Endothelial cell of umbilical vein (primary cell): ENCODE data around the gene CELSR3. TPM values are rescaled to one million over a fixed set of nuclear protein-coding genes. Genes with fewer than 3 reads are reported as not detected.

Source experiments
- BruUV-seq: library from RNA; stranded (reverse); fragments of 400-500 nt; replicated peaks from 2 replicates; lab custom pipeline; 2021; lab: Mats Ljungman, UMichigan
- CTCF ChIA-PET: fragments of 300-600, 350-600 bp; sonication (Branson Sonifier 250); formaldehyde crosslinking; loops from one replicate; lab custom pipeline; 2021; ENCODE audit warnings: antibody characterized with exemption, inconsistent platforms; lab: Charles Lee
- POLR2A ChIA-PET: fragments of 300-600, 350-600 bp; sonication (Branson Sonifier 250); formaldehyde crosslinking; loops from one replicate; lab custom pipeline; 2021; ENCODE audit warnings: antibody characterized with exemption, inconsistent platforms; lab: Charles Lee
- DNase-seq: peaks from one replicate; pipeline ENCODE4 v3.0.0-alpha.2; 2011; ENCODE audit warnings: low read depth, low spot score
- FAIRE-seq: peaks from 2 replicates; lab custom pipeline; 2011; peaks lifted over from hg19 to GRCh38; lab: Jason Lieb, UNC
- H2AFZ ChIP-seq: 2 replicates; pipeline ENCODE4 v1.6.0; 2012; ENCODE audit warnings: low read depth, low read length, control low read depth, inconsistent platforms
- H3K27ac ChIP-seq: 2 replicates; pipeline ENCODE4 v1.5.1; 2011; ENCODE audit warnings: low read depth, mild to moderate bottlenecking, control low read depth, low read length, moderate library complexity; ENCODE audit not compliant: insufficient read depth
- H3K27me3 ChIP-seq, 2 experiments: 2 replicates each; pipeline versions ENCODE4 v1.6.0 to v1.6.1; 2011; ENCODE audit warnings: low read length in 2 of 2, mixed read lengths in 1 of 2; ENCODE audit not compliant: control insufficient read depth in 2 of 2, insufficient read depth in 2 of 2
- H3K36me3 ChIP-seq, 2 experiments: 2 replicates in 1 of 2; 3 replicates in 1 of 2; pipeline ENCODE4 v1.5.1; 2011; ENCODE audit warnings: low read length in 2 of 2, mild to moderate bottlenecking in 1 of 2, moderate library complexity in 1 of 2; ENCODE audit not compliant: control insufficient read depth in 2 of 2, insufficient read depth in 2 of 2; ENCODE audit errors: extremely low read depth in 1 of 2
- H3K4me1 ChIP-seq: 3 replicates; pipeline ENCODE4 v1.5.1; 2011; ENCODE audit warnings: mild to moderate bottlenecking, low read length; ENCODE audit not compliant: control insufficient read depth, insufficient read depth; ENCODE audit errors: extremely low read depth
- H3K4me2 ChIP-seq: 2 replicates; pipeline ENCODE4 v1.6.1; 2011; ENCODE audit warnings: low read length, control low read depth, mixed read lengths; ENCODE audit not compliant: insufficient read depth
- H3K4me3 ChIP-seq, 3 experiments: fragments of 200-600 bp in 1 of 3; sonication (generic), shearing (Covaris generic) in 1 of 3; replicated peaks in 1 of 3; 2 replicates each; pipeline ENCODE4 v1.5.1; 2011 to 2016; ENCODE audit warnings: control low read depth in 3 of 3, low read length in 3 of 3, mild to moderate bottlenecking in 2 of 3, inconsistent platforms in 1 of 3, low read depth in 1 of 3, moderate library complexity in 1 of 3; ENCODE audit not compliant: insufficient read depth in 1 of 3
- H3K79me2 ChIP-seq: 2 replicates; pipeline ENCODE4 v1.6.0; 2012; ENCODE audit warnings: low read length, inconsistent platforms; ENCODE audit not compliant: control insufficient read depth, insufficient read depth
- H3K9ac ChIP-seq: replicated peaks from 2 replicates; pipeline ENCODE3; 2011; ENCODE audit warnings: low read length, control low read depth; ENCODE audit not compliant: insufficient read depth; ENCODE audit errors: extremely low read depth
- H3K9me1 ChIP-seq: replicated peaks from 3 replicates; pipeline ENCODE4 v1.6.0; 2011; ENCODE audit warnings: mild to moderate bottlenecking, low read length; ENCODE audit not compliant: control insufficient read depth, insufficient read depth; ENCODE audit errors: extremely low read depth
- H3K9me3 ChIP-seq: replicated peaks from 2 replicates; pipeline ENCODE4 v1.5.1; 2012; ENCODE audit warnings: low read length, inconsistent platforms; ENCODE audit not compliant: control insufficient read depth, insufficient read depth
- H4K20me1 ChIP-seq: replicated peaks from 2 replicates; pipeline ENCODE3; 2011; ENCODE audit warnings: mild to moderate bottlenecking, low read length; ENCODE audit not compliant: control insufficient read depth, insufficient read depth; ENCODE audit errors: extremely low read depth
- CTCF ChIP-seq, 2 donors: IDR thresholded peaks; 1 replicate in 1 of 2; 2 replicates in 1 of 2; pipeline ENCODE4 v1.5.1; 2011; ENCODE audit warnings: low read length in 2 of 2, mild to moderate bottlenecking in 2 of 2, moderate library complexity in 2 of 2, control low read depth in 1 of 2, inconsistent platforms in 1 of 2, low read depth in 1 of 2; ENCODE audit not compliant: insufficient read depth in 1 of 2; ENCODE audit errors: extremely low read depth in 1 of 2
- EZH2 ChIP-seq: IDR thresholded peaks from 2 replicates; pipeline ENCODE4 v1.6.1; 2012; ENCODE audit warnings: borderline replicate concordance, low read depth, mild to moderate bottlenecking, moderate library complexity, low read length, inconsistent platforms; ENCODE audit not compliant: severe bottlenecking
- FOS ChIP-seq: IDR thresholded peaks from 2 replicates; pipeline ENCODE4 v1.6.1; 2011; ENCODE audit warnings: mild to moderate bottlenecking, low read length, moderate library complexity, borderline replicate concordance; ENCODE audit not compliant: insufficient read depth
- GATA2 ChIP-seq: IDR thresholded peaks from 2 replicates; pipeline ENCODE4 v1.7.0; 2011; ENCODE audit warnings: low read depth, mild to moderate bottlenecking, moderate library complexity, mixed read lengths, low read length; ENCODE audit not compliant: insufficient read length, insufficient read depth
- JUN ChIP-seq: IDR thresholded peaks from 2 replicates; pipeline ENCODE4 v1.6.1; 2011; ENCODE audit warnings: borderline replicate concordance, low read depth; ENCODE audit not compliant: insufficient read length, insufficient read depth
- MAX ChIP-seq: IDR thresholded peaks from 2 replicates; pipeline ENCODE4 v1.6.1; 2011; ENCODE audit not compliant: insufficient read depth, insufficient read length
- MYC ChIP-seq: IDR thresholded peaks from one replicate; pipeline ENCODE4 v1.6.1; 2011; ENCODE audit warnings: mild to moderate bottlenecking, low read depth, low read length
- POLR2A ChIP-seq: IDR thresholded peaks from 2 replicates; pipeline ENCODE4 v1.6.1; 2012; ENCODE audit warnings: low read depth, mild to moderate bottlenecking, control low read depth, low read length
- POLR2AphosphoS5 ChIP-seq: IDR thresholded peaks from 2 replicates; pipeline ENCODE4 v1.6.1; 2012; ENCODE audit warnings: low read depth, mild to moderate bottlenecking, control low read depth, low read length, moderate library complexity; ENCODE audit not compliant: insufficient read depth
- dilution Hi-C: fragments of 300-500 bp; cut with MboI; formaldehyde crosslinking; loops from one replicate; pipeline ENCODE4 v1.15.0; 2019; ENCODE audit warnings: low sequenced_read_pairs; ENCODE audit not compliant: extremely low pct_ligation_motif_present
- intact Hi-C: fragments of 100-400 bp; cut with micrococcal nuclease; formaldehyde crosslinking; loops from one replicate; pipeline ENCODE4 v1.10.0; 2022
- polyA plus RNA-seq, 4 experiments: library from polyadenylated mRNA; depleted of rRNA in 3 of 4; stranded (reverse) in 3 of 4; unstranded in 1 of 4; fragments of >200 nt; gene quantifications; 2 replicates each; pipeline versions ENCODE4 v1.2.1 to v1.2.3, GENCODE V29; 2011 to 2012; ENCODE audit warnings: missing spikeins in 1 of 4
- total RNA-seq: library from RNA; stranded (reverse); gene quantifications from 2 replicates; pipeline ENCODE4 v1.2.3, GENCODE V29; 2021

Gene CELSR3
- total and polyA plus RNA-seq, 2 donors (not counting 3 experiments of a cell fraction or from before 2014, with no cell fraction given): 0.25 to 0.71 TPM

- TF ChIP-seq MAX (no peak), FOS (no peak)
- no peak overlapping the region for H3K4me2 ChIP-seq
- H3K27me3 ChIP-seq: peaks cover 8 to 10% of the 10 kb centered on the region in 2 experiments
- no peak for FAIRE-seq
- ChIA-PET CTCF (interaction anchor here (1.9 to 3.5 kb wide), 2 partner anchors 19 to 21 kb away, joined by 5 to 14 read pairs; partner anchors contain the start of gene NCKIPSD), POLR2A (no interaction called here)
- H3K9ac ChIP-seq: no peak overlapping the region
- DNase-seq: no peak
- H3K36me3 ChIP-seq: no peaks in the 10 kb centered on the region
- peaks cover 6% of the 10 kb centered on the region for H3K4me1 ChIP-seq
- BruUV-seq: no TSS peak
- H3K4me3 ChIP-seq: no peak overlapping the region
- dilution Hi-C loops: no loop called here
- intact Hi-C loops: loop anchor here (2.0 kb wide), 1 partner anchor 20 kb away; the partner anchor contains the start of gene NCKIPSD
- H3K27ac ChIP-seq: no peak overlapping the region
- no peaks in the 10 kb centered on the region for H4K20me1 ChIP-seq
- no peaks in the 10 kb centered on the region for H3K9me3 ChIP-seq
- no peaks in the 10 kb centered on the region for H3K9me1 ChIP-seq
- no peak overlapping the region for H2AFZ ChIP-seq
- no peaks in the 10 kb centered on the region for H3K79me2 ChIP-seq
These were observed 2.2 kb upstream of the CELSR3 start for GRCh38 chr3:48664929-48665328.

- no peak for TF ChIP-seq EZH2
- no peak for TF ChIP-seq POLR2A
- TF ChIP-seq GATA2: no peak
- no peak for TF ChIP-seq JUN
- TF ChIP-seq MYC: no peak
- no peak for TF ChIP-seq MAX
- TF ChIP-seq FOS: no peak
- TF ChIP-seq POLR2AphosphoS5: no peak
- TF ChIP-seq CTCF (IDR thresholded peaks at IDR 0.05; ENCODE audit: extremely low read depth in 1 of 2, insufficient read depth in 1 of 2, low read depth in 1 of 2, low read length in 2 of 2): no peak
- Histone ChIP-seq H3K9me3 (no peaks in the 10 kb centered on the region), H2AFZ (no peak overlapping the region), H3K36me3 (no peaks in the 10 kb centered on the region), H3K27ac (no peak overlapping the region), H3K9me1 (no peaks in the 10 kb centered on the region), H3K79me2 (no peaks in the 10 kb centered on the region), H3K4me2 (no peak overlapping the region), H3K4me1 (peaks cover 6% of the 10 kb centered on the region), H4K20me1 (no peaks in the 10 kb centered on the region), H3K9ac (no peak overlapping the region), H3K4me3 (no peak overlapping the region), H3K27me3 (peaks cover 8 to 10% of the 10 kb centered on the region in 2 experiments)
- BruUV-seq: no TSS peak
- POLR2A ChIA-PET: no interaction called here
- DNase-seq (no peak), FAIRE-seq (no peak)
- intact Hi-C loops: loop anchor here (2.0 kb wide), 1 partner anchor 21 kb away; the partner anchor contains the start of gene NCKIPSD
- CTCF ChIA-PET: interaction anchor here (1.2 to 3.5 kb wide), 4 partner anchors 10 to 53 kb away, joined by 3 to 14 read pairs (median 4); partner anchors contain the start of genes IP6K2 and NCKIPSD
- dilution Hi-C loops: no loop called here
These were observed 1.6 kb upstream of the CELSR3 start for GRCh38 chr3:48664313-48664644.
